Common myeloid progenitor, CD34-positive (primary cell): ENCODE results near the gene MARCHF5.
A peak's percentile ranks its signal among the peaks of the same experiment; 100 is the strongest.
"Not testable (repeated sequence)": the region's sequence is repeated elsewhere in the genome, so short reads cannot be mapped to it uniquely, and the experiment has no call there.

Experiments
- CTCF ChIA-PET: fragments of 350-600 bp; sonication (Branson Sonifier 250); formaldehyde crosslinking; loops from one replicate; lab custom pipeline; 2021; ENCODE audit warnings: antibody characterized with exemption; lab: Charles Lee
- POLR2A ChIA-PET: fragments of 350-600 bp; sonication (Branson Sonifier 250); formaldehyde crosslinking; loops from one replicate; lab custom pipeline; 2021; ENCODE audit warnings: antibody characterized with exemption; lab: Charles Lee
- DNase-seq, 3 donors: peaks; one replicate each; pipeline versions ENCODE4 v3.0.0 to v3.0.0-alpha.2; 2013
- H3K27ac ChIP-seq, 2 experiments: 1 replicate in 1 of 2; 2 replicates in 1 of 2; pipeline ENCODE4 v1.7.0; 2013; ENCODE audit warnings: inconsistent platforms in 2 of 2, low read length in 2 of 2, mild to moderate bottlenecking in 2 of 2, low read depth in 1 of 2, moderate library complexity in 1 of 2; ENCODE audit not compliant: severe bottlenecking in 2 of 2, insufficient read depth in 1 of 2, poor library complexity in 1 of 2
- H3K27me3 ChIP-seq, 5 experiments: replicated peaks in 2 of 5; 1 replicate in 3 of 5; 2 replicates in 2 of 5; pipeline versions ENCODE4 v1.6.1 to v1.7.0; 2013; ENCODE audit warnings: low read length in 4 of 5, mild to moderate bottlenecking in 2 of 5, moderate library complexity in 2 of 5, inconsistent platforms in 1 of 5; ENCODE audit not compliant: insufficient read depth in 5 of 5, control insufficient read depth in 4 of 5
- H3K36me3 ChIP-seq, 4 experiments: 1 replicate in 2 of 4; 2 replicates in 2 of 4; pipeline versions ENCODE4 v1.6.1 to v1.7.0; 2013; ENCODE audit warnings: low read length in 3 of 4, control low read depth in 1 of 4, mild to moderate bottlenecking in 1 of 4; ENCODE audit not compliant: control insufficient read depth in 4 of 4, insufficient read depth in 4 of 4
- H3K4me1 ChIP-seq, 4 experiments: 1 replicate in 3 of 4; 2 replicates in 1 of 4; pipeline versions ENCODE4 v1.6.1 to v1.7.1; 2013; ENCODE audit warnings: low read length in 3 of 4, mild to moderate bottlenecking in 3 of 4, control low read depth in 1 of 4, inconsistent platforms in 1 of 4, moderate library complexity in 1 of 4; ENCODE audit not compliant: control insufficient read depth in 4 of 4, insufficient read depth in 4 of 4; ENCODE audit errors: control extremely low read depth in 1 of 4
- H3K4me3 ChIP-seq, 7 experiments: 1 replicate in 4 of 7; 2 replicates in 3 of 7; pipeline versions ENCODE4 v1.5.1 to v1.7.0; 2013; ENCODE audit warnings: mild to moderate bottlenecking in 7 of 7, low read length in 6 of 7, moderate library complexity in 6 of 7, inconsistent platforms in 2 of 7, low read depth in 2 of 7, control low read depth in 1 of 7; ENCODE audit not compliant: insufficient read depth in 4 of 7, control insufficient read depth in 1 of 7; ENCODE audit errors: extremely low read depth in 1 of 7
- H3K9me3 ChIP-seq, 5 experiments: 1 replicate in 4 of 5; 2 replicates in 1 of 5; pipeline versions ENCODE4 v1.6.1 to v1.7.1; 2013; ENCODE audit warnings: low read length in 4 of 5, mild to moderate bottlenecking in 2 of 5, inconsistent platforms in 1 of 5, low read depth in 1 of 5, moderate library complexity in 1 of 5; ENCODE audit not compliant: control insufficient read depth in 4 of 5, insufficient read depth in 2 of 5; ENCODE audit errors: control extremely low read depth in 1 of 5
- WGBS: methylation state at CpG from one replicate; pipeline ENCODE4 v1.1.5; 2013; ENCODE audit not compliant: insufficient coverage; 5-methylcytosine and 5-hydroxymethylcytosine counted together

The MARCHF5 gene

GRCh38 chr10:92327445-92328433 is 36.8 kb downstream of the MARCHF5 start:
- ChIA-PET CTCF (interaction anchor here (0.6 kb wide), 1 partner anchor 206 kb away, joined by 3 read pairs; no protein-coding TSS in a partner anchor), POLR2A (no interaction called here)
- Histone ChIP-seq H3K27ac (no peak overlapping the region), H3K27me3 (no peaks in the 10 kb centered on the region), H3K9me3 (no peaks in the 10 kb centered on the region), H3K4me1 (peaks cover 0 to 5% (median 1%) of the 10 kb centered on the region in 4 experiments), H3K4me3 (no peak overlapping the region), H3K36me3 (peaks cover 0 to 4% (median 2%) of the 10 kb centered on the region in 4 experiments)
- WGBS, result no CpG with 5 or more reads among the region's 3 CpGs
- no peak for DNase-seq

- CTCF ChIA-PET, result no interaction called here
- peak; percentile 12 to 45 (median 22) for DNase-seq
- H3K27ac ChIP-seq, result no peak overlapping the region
Observed at GRCh38 chr10:92328993-92329392, 38.0 kb downstream of the MARCHF5 start.

GRCh38 chr10:92329927-92330326 is 39.0 kb downstream of the MARCHF5 start:
- H3K9me3 ChIP-seq, H3K27ac ChIP-seq, H3K36me3 ChIP-seq, DNase-seq, POLR2A ChIA-PET, H3K27me3 ChIP-seq, H3K4me3 ChIP-seq, H3K4me1 ChIP-seq: not testable (repeated sequence)
- CTCF ChIA-PET, result interaction anchor here (0.6 kb wide), 1 partner anchor 259 kb away, joined by 3 read pairs; no protein-coding TSS in a partner anchor
- 100% methylated on average over 6 of the region's 6 CpGs for WGBS

More at GRCh38 chr10:92328993-92329392, 38.0 kb downstream of the MARCHF5 start:
- Histone ChIP-seq H3K27me3 (no peaks in the 10 kb centered on the region), H3K4me1 (peaks cover 0 to 5% (median 1%) of the 10 kb centered on the region in 4 experiments), H3K9me3 (no peaks in the 10 kb centered on the region), H3K36me3 (no peaks in the 10 kb centered on the region), H3K4me3 (no peak overlapping the region)
- POLR2A ChIA-PET, result no interaction called here

- POLR2A ChIA-PET, result no interaction called here
- Histone ChIP-seq H3K9me3 (no peaks in the 10 kb centered on the region), H3K27ac (no peak overlapping the region), H3K4me1 (no peaks in the 10 kb centered on the region), H3K36me3 (peaks cover 13 to 33% (median 20%) of the 10 kb centered on the region in 4 experiments), H3K27me3 (no peaks in the 10 kb centered on the region), H3K4me3 (no peak overlapping the region)
- no peak for DNase-seq
- 100% methylated on average over 2 of the region's 2 CpGs for WGBS
- CTCF ChIA-PET, result no interaction called here
Observed at GRCh38 chr10:92342796-92343195, 51.8 kb downstream of the MARCHF5 start.

- H3K4me3 ChIP-seq, H3K27me3 ChIP-seq, DNase-seq, H3K27ac ChIP-seq, CTCF ChIA-PET, H3K4me1 ChIP-seq, POLR2A ChIA-PET: not testable (repeated sequence)
- WGBS, result 96% methylated on average over 4 of the region's 5 CpGs
- H3K36me3 ChIP-seq, result peaks cover 22 to 55% (median 35%) of the 10 kb centered on the region in 4 experiments
- peaks cover 0 to 13% (median 0%) of the 10 kb centered on the region in 5 experiments for H3K9me3 ChIP-seq
Observed at GRCh38 chr10:92345575-92345974, 54.6 kb downstream of the MARCHF5 start.

GRCh38 chr10:92347035-92347676 is 56.2 kb downstream of the MARCHF5 start:
- H3K4me1 ChIP-seq, CTCF ChIA-PET, H3K4me3 ChIP-seq, H3K27me3 ChIP-seq, H3K27ac ChIP-seq, POLR2A ChIA-PET, DNase-seq: not testable (repeated sequence)
- peaks cover 27 to 59% (median 37%) of the 10 kb centered on the region in 4 experiments for H3K36me3 ChIP-seq
- H3K9me3 ChIP-seq, result peaks cover 0 to 15% (median 0%) of the 10 kb centered on the region in 5 experiments
- 98% methylated on average over 7 of the region's 9 CpGs for WGBS
